Measurements from ENCODE around the gene OPA3. TPM values are rescaled to one million over a fixed set of nuclear protein-coding genes. Genes with fewer than 3 reads are reported as not detected.
A peak's percentile ranks its signal among the peaks of the same experiment; 100 is the strongest.

OPA3 gene
- total and polyA plus RNA-seq, 10 of the 15 experiments (the other 5 are each of a cell fraction or from before 2014, with no cell fraction given) = 2.2 to 24.3 (median 13.3) TPM

- H3K9ac ChIP-seq (ENCODE audit: control insufficient read depth, insufficient read depth, low read length) = no peak overlapping the region
- 91% methylated on average over 15 of the region's 15 CpGs for WGBS (ENCODE audit: insufficient coverage, insufficient replicate concordance, low lambda C conversion rate, missing lambda C conversion rate)
- H3K4me3 ChIP-seq = no peak overlapping the region
- POLR2A ChIA-PET = interaction anchor here (0.8 kb wide), 1 partner anchor 12 kb away, joined by 3 read pairs; no protein-coding TSS in a partner anchor
- ATAC-seq (no peak), FAIRE-seq (no peak), DNase-seq (ENCODE audit: low read depth, low spot score) (no peak)
- in situ Hi-C loops (cut with MboI) (loop anchor here (10.0 kb wide), 1 partner anchor 117 kb away; no protein-coding TSS in a partner anchor), intact Hi-C loops (cut with micrococcal nuclease; ENCODE audit: unreplicated experiment) (no loop called here)
- peaks cover 5% of the 10 kb centered on the region for H4K20me1 ChIP-seq (ENCODE audit: control insufficient read depth, insufficient read depth)
- H2AFZ ChIP-seq (ENCODE audit: control insufficient read depth, low read depth, low read length) = no peak overlapping the region
- H3K79me2 ChIP-seq (ENCODE audit: control insufficient read depth, insufficient read depth, low read length) = no peaks in the 10 kb centered on the region
- RAD21 ChIA-PET (ENCODE audit: unreplicated experiment) = interaction anchor here (1.6 kb wide), 1 partner anchor 114 kb away, joined by 6 read pairs; no protein-coding TSS in a partner anchor
- no TSS peak for BruUV-seq (replicated peaks)
- CTCF ChIA-PET = interaction anchor here (0.7 to 1.4 kb wide), 3 partner anchors 31 to 42 kb away, joined by 3 to 4 read pairs (median 3); no protein-coding TSS in a partner anchor
- TF ChIP-seq JUND (IDR thresholded peaks at IDR 0.05; ENCODE audit: low read depth, low read length) (no peak), POLR2A (IDR thresholded peaks at IDR 0.05; ENCODE audit: low read depth, low read length) (peak; percentile 50; the same call in 1 of the 2 replicates), MTA3 (IDR thresholded peaks at IDR 0.05; ENCODE audit: borderline replicate concordance, low read length) (0 out of 2 replicates have a peak, but pooled peaks have one; percentile 8)
- H3K4me2 ChIP-seq (ENCODE audit: control insufficient read depth, insufficient read depth) = no peak overlapping the region
- H3K9me3 ChIP-seq (replicated peaks; ENCODE audit: control insufficient read depth, insufficient read depth, low read length) = no peaks in the 10 kb centered on the region; the same call in 2 of the 3 replicates
- H3K27ac ChIP-seq (ENCODE audit: control insufficient read depth, insufficient read depth) = no peak overlapping the region
- SMC1A ChIA-PET (ENCODE audit: uncharacterized antibody, unreplicated experiment) = no interaction called here
- H3K36me3 ChIP-seq (ENCODE audit: control insufficient read depth in 2 of 2, insufficient read depth in 2 of 2, low read length in 1 of 2) = peaks cover 20 to 28% of the 10 kb centered on the region in 2 experiments
- H3K27me3 ChIP-seq (replicated peaks in 1 of 2; ENCODE audit: control insufficient read depth in 2 of 2, insufficient read depth in 2 of 2, low read length in 1 of 2) = no peaks in the 10 kb centered on the region
- H3K4me1 ChIP-seq (ENCODE audit: control insufficient read depth, insufficient read depth, low read length) = peaks cover 10% of the 10 kb centered on the region; the same call in 1 of the 2 replicates
These were observed 56.9 kb downstream of the OPA3 start for GRCh38 chr19:45527731-45528130.

- no peaks in the 10 kb centered on the region; the same call in 2 of the 3 replicates for H3K9me3 ChIP-seq (replicated peaks; ENCODE audit: control insufficient read depth, insufficient read depth, low read length)
- ChIA-PET POLR2A (interaction anchor here (0.6 to 0.8 kb wide), 2 partner anchors 12 to 123 kb away, joined by 3 to 4 read pairs; no protein-coding TSS in a partner anchor), CTCF (interaction anchor here (0.7 to 3.0 kb wide), 4 partner anchors 31 to 115 kb away, joined by 3 to 11 read pairs (median 4); no protein-coding TSS in a partner anchor), RAD21 (ENCODE audit: unreplicated experiment) (interaction anchor here (1.6 kb wide), 1 partner anchor 115 kb away, joined by 6 read pairs; no protein-coding TSS in a partner anchor), SMC1A (ENCODE audit: uncharacterized antibody, unreplicated experiment) (no interaction called here)
- DNase-seq (ENCODE audit: low read depth, low spot score) (no peak), ATAC-seq (no peak), FAIRE-seq (no peak)
- H3K36me3 ChIP-seq (ENCODE audit: control insufficient read depth in 2 of 2, insufficient read depth in 2 of 2, low read length in 1 of 2) = peaks cover 24 to 29% of the 10 kb centered on the region in 2 experiments
- no peak overlapping the region for H3K27ac ChIP-seq (ENCODE audit: control insufficient read depth, insufficient read depth)
- 100% methylated on average over 4 of the region's 4 CpGs for WGBS (ENCODE audit: insufficient coverage, insufficient replicate concordance, low lambda C conversion rate, missing lambda C conversion rate)
- intact Hi-C loops (cut with micrococcal nuclease; ENCODE audit: unreplicated experiment) = no loop called here
- peaks cover 5% of the 10 kb centered on the region for H4K20me1 ChIP-seq (ENCODE audit: control insufficient read depth, insufficient read depth)
- no TSS peak for BruUV-seq (replicated peaks)
- peaks cover 10% of the 10 kb centered on the region; the same call in 1 of the 2 replicates for H3K4me1 ChIP-seq (ENCODE audit: control insufficient read depth, insufficient read depth, low read length)
- no peaks in the 10 kb centered on the region for H3K27me3 ChIP-seq (replicated peaks in 1 of 2; ENCODE audit: control insufficient read depth in 2 of 2, insufficient read depth in 2 of 2, low read length in 1 of 2)
- no peak overlapping the region for H3K9ac ChIP-seq (ENCODE audit: control insufficient read depth, insufficient read depth, low read length)
- H2AFZ ChIP-seq (ENCODE audit: control insufficient read depth, low read depth, low read length) = no peak overlapping the region
- in situ Hi-C loops (cut with MboI) = loop anchor here (10.0 kb wide), 1 partner anchor 118 kb away; no protein-coding TSS in a partner anchor
- no peaks in the 10 kb centered on the region for H3K79me2 ChIP-seq (ENCODE audit: control insufficient read depth, insufficient read depth, low read length)
- no peak overlapping the region for H3K4me2 ChIP-seq (ENCODE audit: control insufficient read depth, insufficient read depth)
- no peak overlapping the region for H3K4me3 ChIP-seq
- TF ChIP-seq RAD21 (IDR thresholded peaks at IDR 0.05; ENCODE audit: insufficient read depth, low read depth, low read length) (no peak), MTA3 (IDR thresholded peaks at IDR 0.05; ENCODE audit: borderline replicate concordance, low read length) (0 out of 2 replicates have a peak, but pooled peaks have one; percentile 8), ZNF592 (IDR thresholded peaks at IDR 0.05) (no peak), POLR2AphosphoS5 (IDR thresholded peaks at IDR 0.05; ENCODE audit: low read length) (peak; percentile 28; the same call in 1 of the 2 replicates)
- TF ChIP-seq, protein P1, sequence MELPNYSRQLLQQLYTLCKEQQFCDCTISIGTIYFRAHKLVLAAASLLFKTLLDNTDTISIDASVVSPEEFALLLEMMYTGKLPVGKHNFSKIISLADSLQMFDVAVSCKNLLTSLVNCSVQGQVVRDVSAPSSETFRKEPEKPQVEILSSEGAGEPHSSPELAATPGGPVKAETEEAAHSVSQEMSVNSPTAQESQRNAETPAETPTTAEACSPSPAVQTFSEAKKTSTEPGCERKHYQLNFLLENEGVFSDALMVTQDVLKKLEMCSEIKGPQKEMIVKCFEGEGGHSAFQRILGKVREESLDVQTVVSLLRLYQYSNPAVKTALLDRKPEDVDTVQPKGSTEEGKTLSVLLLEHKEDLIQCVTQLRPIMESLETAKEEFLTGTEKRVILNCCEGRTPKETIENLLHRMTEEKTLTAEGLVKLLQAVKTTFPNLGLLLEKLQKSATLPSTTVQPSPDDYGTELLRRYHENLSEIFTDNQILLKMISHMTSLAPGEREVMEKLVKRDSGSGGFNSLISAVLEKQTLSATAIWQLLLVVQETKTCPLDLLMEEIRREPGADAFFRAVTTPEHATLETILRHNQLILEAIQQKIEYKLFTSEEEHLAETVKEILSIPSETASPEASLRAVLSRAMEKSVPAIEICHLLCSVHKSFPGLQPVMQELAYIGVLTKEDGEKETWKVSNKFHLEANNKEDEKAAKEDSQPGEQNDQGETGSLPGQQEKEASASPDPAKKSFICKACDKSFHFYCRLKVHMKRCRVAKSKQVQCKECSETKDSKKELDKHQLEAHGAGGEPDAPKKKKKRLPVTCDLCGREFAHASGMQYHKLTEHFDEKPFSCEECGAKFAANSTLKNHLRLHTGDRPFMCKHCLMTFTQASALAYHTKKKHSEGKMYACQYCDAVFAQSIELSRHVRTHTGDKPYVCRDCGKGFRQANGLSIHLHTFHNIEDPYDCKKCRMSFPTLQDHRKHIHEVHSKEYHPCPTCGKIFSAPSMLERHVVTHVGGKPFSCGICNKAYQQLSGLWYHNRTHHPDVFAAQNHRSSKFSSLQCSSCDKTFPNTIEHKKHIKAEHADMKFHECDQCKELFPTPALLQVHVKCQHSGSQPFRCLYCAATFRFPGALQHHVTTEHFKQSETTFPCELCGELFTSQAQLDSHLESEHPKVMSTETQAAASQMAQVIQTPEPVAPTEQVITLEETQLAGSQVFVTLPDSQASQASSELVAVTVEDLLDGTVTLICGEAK (IDR thresholded peaks at IDR 0.05; ENCODE audit: borderline replicate concordance) = no peak
These were observed 57.6 kb downstream of the OPA3 start for GRCh38 chr19:45526971-45527370.

Measured in GM12878 (cell line).